Amniotic epithelial cell (primary cell): Measurements from ENCODE around the gene EPC2.
"Not testable (repeated sequence)": the region's sequence is repeated elsewhere in the genome, so short reads cannot be mapped to it uniquely, and the experiment has no call there.

Source experiments
- DNase-seq: peaks from one replicate; pipeline ENCODE4 v3.0.0-alpha.2; 2010; ENCODE audit warnings: low read depth

EPC2 gene

DNA sequence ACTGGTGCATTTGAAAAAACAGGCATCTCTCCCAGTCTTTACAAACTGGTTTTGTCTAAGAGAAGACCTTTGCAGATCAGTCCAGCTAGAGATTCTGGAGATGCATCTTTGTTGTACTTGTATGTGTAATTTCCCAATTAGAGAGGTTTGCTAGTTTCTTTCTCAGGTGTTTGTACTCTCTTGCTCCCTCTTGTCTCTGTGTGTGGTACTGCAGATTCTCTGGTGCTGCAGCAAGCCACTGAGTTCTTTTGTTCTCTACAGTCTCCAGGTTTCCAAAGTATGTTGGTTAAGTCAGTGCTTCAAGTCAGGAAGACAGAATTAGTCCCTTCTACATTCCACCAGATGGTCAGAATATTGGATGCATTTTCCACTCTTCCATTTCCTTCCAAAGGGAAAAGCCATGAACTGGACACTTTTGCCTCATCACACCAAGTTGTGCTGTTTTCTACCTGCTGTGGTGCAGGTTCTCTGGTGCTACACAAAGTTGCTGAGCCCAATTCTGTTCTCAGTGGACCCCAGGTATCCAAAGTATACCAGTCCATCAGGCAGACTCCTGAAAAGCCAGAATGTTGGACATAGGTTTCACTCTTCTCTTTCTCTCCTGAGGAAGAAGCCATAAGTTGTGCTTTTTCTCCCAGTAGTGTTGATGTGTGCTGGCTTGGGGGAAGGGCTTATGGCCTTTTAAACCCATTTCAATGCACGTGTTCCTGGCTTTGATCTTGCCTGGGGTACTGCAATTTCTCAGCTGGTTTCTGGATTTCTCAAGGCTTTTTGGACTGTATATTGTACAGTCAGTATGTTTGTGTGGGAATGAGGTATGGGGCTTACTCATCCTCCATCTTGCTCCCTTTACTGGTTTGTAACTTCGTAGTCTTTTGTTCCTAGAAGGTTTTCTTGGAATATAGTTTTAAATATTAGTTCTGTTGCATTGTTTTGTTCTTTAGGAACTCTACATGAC is 29.8 kb downstream of the EPC2 start:
- peak; percentile 69 for DNase-seq

GRCh38 chr2:148675708-148676107 is 31.2 kb downstream of the EPC2 start:
- DNase-seq, result no peak

- DNase-seq, result not testable (repeated sequence)
These were observed 34.0 kb downstream of the EPC2 start for GRCh38 chr2:148678302-148679179.

GRCh38 chr2:148680462-148680861 is 35.9 kb downstream of the EPC2 start:
- peak; percentile 70 for DNase-seq

DNA sequence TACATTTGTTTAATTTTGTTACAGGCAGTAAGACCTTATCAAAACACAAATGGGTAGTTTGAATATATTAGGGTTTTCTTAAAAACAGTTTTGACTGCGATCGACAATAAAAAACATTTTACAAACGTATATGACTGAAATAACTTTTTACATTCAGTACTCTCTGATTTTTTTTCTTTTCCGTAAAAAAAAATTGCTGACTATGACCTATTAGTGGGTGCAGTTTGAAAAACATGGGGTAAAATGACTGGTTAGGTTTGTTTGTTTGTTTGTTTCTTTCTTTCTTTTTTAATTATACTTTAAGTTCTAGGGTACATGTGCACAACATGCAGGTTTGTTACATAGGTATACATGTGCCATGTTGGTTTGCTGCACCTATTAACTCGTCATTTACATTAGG is 36.9 kb downstream of the EPC2 start:
- no peak for DNase-seq

DNA sequence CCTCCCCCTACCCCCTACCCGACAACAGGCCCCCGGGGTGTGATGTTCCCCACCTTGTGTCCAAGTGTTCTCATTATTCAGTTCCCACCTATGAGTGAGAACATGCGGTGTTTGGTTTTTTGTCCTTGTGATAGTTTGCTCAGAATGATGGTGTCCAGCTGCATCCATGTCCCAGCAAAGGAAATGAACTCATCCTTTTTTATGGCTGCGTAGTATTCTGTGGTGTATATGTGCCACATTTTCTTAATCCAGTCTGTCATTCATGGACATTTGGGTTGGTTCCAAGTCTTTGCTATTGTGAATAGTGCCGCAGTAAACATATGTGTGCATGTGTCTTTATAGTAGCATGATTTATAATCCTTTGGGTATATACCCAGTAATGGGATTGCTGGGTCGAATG is 37.3 kb downstream of the EPC2 start:
- DNase-seq, result not testable (repeated sequence)

DNA sequence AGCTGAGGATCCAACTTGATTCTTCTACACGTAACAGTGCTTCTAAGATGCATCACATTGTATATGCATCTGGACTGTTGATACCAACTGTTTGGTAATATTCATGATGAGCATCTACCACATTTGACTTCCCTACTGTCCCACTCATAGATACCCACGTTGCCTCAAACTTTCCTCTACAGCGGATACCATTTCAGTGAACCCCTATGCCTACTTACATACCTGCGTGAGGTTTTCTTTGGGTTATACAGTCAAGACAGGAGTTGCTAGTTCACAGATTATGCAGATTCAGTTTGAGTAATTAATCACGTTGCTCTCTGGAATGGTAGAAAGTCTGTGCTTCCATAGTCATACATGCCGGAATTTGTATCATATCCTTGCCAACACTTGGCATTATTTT is 40.0 kb downstream of the EPC2 start:
- DNase-seq, result no peak

GRCh38 chr2:148687543-148687942 is 43.0 kb downstream of the EPC2 start:
- DNase-seq, result no peak

DNA sequence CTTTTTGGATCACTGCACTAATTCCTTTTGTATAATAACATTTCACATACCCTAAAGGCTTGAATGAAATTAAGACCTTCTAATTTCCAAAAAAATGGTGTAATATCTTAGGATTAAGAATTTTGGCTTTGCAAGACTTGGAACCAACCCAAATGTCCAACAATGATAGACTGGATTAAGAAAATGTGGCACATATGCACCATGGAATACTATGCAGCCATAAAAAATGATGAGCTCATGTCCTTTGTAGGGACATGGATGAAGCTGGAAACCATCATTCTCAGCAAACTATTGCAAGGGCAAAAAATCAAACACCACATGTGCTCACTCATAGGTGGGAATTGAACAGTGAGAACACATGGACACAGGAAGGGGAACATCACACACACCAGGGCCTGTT is 43.5 kb downstream of the EPC2 start:
- not testable (repeated sequence) for DNase-seq

DNA sequence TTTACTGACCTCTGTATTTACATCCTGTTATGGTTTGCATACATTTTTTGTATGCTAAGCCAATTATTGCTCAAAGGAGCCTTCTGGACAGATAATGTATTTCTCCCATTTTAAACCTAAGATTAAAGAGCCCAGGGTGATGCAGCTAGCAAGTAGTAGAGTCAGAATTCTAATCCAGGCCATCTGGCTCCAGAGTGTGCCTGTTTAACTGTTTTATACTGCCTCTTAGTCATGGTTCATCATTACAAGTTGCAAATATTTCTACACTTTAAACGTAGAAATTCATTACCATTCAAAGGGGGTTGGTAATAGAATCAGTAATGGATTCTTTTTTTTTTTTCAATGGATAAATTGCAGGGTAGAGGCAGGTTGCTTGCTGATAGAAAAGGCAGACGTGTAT is 52.4 kb downstream of the EPC2 start:
- no peak for DNase-seq

DNA sequence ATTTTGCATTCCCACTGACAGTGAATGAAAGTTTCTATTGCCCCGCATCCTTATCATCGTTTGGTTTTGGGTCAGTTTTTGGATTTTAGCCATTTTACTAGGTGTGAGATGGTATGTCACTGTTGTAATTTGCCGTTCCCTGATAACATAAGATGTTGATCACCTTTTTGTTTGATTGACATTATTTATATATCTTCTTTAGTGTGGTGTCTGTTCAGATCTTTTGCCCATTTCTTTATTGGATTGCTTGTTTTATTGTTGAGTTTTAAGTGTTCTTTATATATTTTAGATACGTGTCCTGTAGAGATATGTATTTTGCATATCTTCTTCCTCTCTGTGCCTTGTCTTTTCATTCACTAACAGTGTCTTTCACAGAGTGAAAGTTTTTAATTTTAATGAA is 55.3 kb downstream of the EPC2 start:
- no peak for DNase-seq

- no peak for DNase-seq
These were observed 56.5 kb downstream of the EPC2 start for GRCh38 chr2:148701039-148701438.

DNA sequence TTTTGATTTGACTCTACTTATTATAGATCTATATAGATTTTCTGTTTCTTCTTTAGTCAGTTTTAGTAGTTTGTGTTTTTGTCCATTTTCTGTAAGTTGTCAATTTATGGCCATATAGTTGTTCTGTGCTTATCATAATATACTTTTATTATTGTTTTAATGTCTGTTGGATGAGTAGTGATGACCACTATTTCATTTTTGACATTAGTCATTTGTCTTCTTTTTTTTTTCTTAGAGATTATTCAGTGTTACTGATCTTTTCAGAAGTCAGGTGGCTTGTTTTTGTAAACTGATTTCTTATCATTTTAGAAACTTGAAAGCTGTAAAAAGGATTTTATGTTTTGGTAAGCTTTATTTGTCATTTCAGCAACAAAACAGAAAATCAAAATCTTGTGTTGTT is 57.3 kb downstream of the EPC2 start:
- DNase-seq, result no peak

DNA sequence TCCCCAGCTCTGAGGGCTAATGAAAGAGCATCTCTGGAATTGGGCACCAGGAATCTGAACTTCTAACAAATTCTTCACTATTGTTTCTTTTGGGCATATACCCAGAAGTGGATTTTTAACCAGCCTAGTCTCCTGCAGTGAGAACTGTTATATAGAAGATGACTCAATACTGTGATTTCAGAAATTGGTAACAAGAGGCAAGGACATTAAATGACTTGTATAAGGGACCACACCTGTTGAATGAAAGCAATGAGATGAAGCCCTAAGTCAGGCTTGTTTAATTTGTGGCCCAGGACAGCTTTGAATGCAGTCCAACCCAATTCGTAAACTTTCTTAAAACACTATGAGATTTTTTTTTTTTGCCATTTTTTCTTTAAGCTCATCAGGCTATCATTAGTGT is 57.9 kb downstream of the EPC2 start:
- DNase-seq, result no peak

GRCh38 chr2:148704247-148704646 is 59.7 kb downstream of the EPC2 start:
- no peak for DNase-seq

DNA sequence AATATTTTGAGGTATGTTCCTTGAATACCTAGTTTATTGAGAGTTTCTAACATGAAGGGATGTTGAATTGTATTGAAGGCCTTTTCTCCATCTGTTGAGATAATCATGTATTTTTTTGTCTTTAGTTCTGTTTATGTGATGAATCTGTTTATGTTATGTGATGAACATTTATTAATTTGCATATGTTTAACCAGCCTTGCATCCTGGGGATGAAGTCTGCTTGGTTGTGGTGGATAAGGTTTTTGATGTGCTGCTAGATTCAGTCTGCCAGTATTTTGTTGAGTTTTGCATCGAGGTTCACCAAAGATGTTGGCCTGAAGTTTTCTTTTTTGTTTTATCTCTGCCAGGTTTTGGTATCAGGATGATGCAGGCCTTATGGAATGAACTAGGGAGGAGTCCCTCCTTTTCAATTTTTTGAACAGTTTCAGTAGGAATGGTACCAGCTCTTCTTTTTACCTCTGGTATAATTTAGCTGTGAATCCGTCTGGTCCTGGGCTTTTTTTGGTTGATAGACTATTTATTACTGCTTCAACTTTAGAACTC is 71.9 kb downstream of the EPC2 start:
- DNase-seq, result no peak

GRCh38 chr2:148718039-148718438 is 73.5 kb downstream of the EPC2 start:
- DNase-seq, result no peak

DNA sequence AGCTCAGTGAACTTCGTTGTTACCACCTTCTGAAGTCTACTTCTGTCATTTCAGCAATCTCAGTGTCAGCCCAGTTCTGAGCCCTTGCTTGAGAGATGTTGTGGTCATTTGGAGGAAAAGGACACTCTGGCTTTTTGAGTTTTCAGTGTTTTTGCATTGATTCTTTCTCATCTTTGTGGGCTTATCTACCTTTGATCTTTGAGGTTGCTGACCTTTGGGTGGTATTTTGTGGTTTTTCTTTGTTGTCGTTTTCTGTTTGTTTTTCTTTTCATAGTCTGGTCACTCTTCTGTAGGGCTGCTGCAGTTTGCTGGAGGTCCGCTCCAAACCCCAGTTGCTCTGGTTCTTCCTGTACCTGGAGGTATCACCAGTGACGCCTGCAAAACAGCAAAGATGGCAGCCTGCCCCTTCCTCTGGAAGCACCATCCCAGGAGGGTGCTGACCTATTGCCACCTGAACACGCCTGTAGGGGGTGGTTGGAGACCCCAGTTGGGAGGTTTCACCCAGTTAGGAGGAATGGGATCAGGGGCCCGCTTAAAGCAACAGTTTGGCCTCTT is 74.7 kb downstream of the EPC2 start:
- no peak for DNase-seq

GRCh38 chr2:148719941-148720436 is 75.4 kb downstream of the EPC2 start:
- no peak for DNase-seq

DNA sequence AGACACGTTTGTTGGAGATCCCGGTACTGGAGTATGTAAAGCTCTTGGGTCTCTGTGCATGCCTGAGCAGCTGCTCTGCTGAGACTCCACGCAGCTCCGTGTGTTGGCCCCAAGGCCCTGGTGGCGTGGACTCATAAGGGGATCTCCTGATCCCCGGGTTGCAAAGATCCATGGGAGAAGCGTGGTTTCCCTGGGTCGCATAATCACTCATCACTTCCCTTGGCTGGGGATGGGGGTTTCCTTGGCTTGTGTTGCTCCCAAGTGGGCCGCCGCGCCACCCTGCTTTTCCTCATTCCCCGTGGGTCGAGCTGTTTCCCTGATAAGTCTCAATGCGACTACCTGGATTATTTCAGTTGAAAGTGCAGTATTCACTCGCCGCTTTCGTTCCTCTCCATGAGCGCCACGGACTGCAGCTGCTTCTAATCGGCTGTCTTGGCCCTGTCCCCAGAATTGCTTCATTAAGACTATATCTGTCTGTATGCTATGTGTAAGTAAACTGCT is 76.0 kb downstream of the EPC2 start:
- no peak for DNase-seq

DNA sequence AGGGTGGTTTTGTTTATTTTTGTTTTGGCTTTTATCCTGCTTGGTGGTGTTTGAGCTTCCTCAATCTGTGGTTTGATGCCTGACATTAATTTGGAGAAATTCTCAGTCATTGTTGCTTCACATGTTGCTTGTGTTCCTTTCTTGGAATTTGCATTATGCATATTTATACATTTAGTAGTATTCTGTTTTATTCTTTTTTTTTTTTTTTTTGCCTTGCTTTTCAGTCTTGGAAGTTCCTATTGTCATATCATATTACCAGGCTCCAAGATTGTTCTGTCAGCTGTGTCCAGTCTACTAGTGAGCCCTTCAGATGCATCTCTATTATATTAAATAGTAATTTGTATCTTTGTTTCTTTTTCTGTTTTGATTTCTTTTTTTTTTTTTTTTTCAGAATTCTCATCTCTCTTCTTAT is 77.0 kb downstream of the EPC2 start:
- DNase-seq, result peak; percentile 11
